Calu3 (cell line): ENCODE measurements around the gene RNF187. TPM values are rescaled to one million over a fixed set of nuclear protein-coding genes. Genes with fewer than 3 reads are reported as not detected.
"Not testable (repeated sequence)": the region's sequence is repeated elsewhere in the genome, so short reads cannot be mapped to it uniquely, and the experiment has no call there.

ENCODE experiments used
- BruUV-seq: library from RNA; stranded (reverse); fragments of 400-500 nt; replicated peaks from 2 replicates; lab custom pipeline; 2021; lab: Mats Ljungman, UMichigan
- CTCF ChIA-PET: fragments of 300-600 bp; sonication (Branson Sonifier 250); formaldehyde crosslinking; loops from one replicate; lab custom pipeline; 2022; ENCODE audit warnings: antibody characterized with exemption; lab: Charles Lee
- DNase-seq: peaks from one replicate; pipeline ENCODE4 v3.0.0; 2022
- H3K27ac Mint-ChIP-seq: one replicate; pipeline ENCODE4 v1.8.0; 2022; ENCODE audit warnings: mixed read lengths; ENCODE audit not compliant: unreplicated experiment
- H3K27me3 Mint-ChIP-seq: one replicate; pipeline ENCODE4 v1.8.0; 2022; ENCODE audit warnings: mixed read lengths; ENCODE audit not compliant: unreplicated experiment
- H3K36me3 Mint-ChIP-seq: one replicate; pipeline ENCODE4 v1.8.0; 2022; ENCODE audit warnings: mild to moderate bottlenecking, moderate library complexity, mixed read lengths; ENCODE audit not compliant: insufficient read depth, unreplicated experiment
- H3K4me1 Mint-ChIP-seq: one replicate; pipeline ENCODE4 v1.8.0; 2022; ENCODE audit warnings: mild to moderate bottlenecking, low read depth, mixed read lengths; ENCODE audit not compliant: unreplicated experiment
- H3K4me3 Mint-ChIP-seq: one replicate; pipeline ENCODE4 v1.8.0; 2022; ENCODE audit warnings: mild to moderate bottlenecking, low read depth, moderate library complexity, mixed read lengths; ENCODE audit not compliant: unreplicated experiment
- H3K9me3 Mint-ChIP-seq: one replicate; pipeline ENCODE4 v1.8.0; 2022; ENCODE audit warnings: low read depth, mixed read lengths; ENCODE audit not compliant: unreplicated experiment
- intact Hi-C: fragments of 100-400 bp; cut with micrococcal nuclease; formaldehyde crosslinking; loops from one replicate; pipeline ENCODE4 v1.10.0; 2022; ENCODE audit not compliant: unreplicated experiment
- total RNA-seq: library from RNA; stranded (reverse); gene quantifications from 2 replicates; pipeline ENCODE4 v1.2.3, GENCODE V29; 2022
- TF ChIP-seq, protein P1 (sequence below): fragments of 200-600 bp; IDR thresholded peaks from one replicate; pipeline ENCODE4 v1.8.0; 2022; ENCODE audit warnings: antibody characterized with exemption; ENCODE audit not compliant: unreplicated experiment

RNF187 gene
- total RNA-seq, 1 experiment from 2014 or later = 87.1 TPM

DNA sequence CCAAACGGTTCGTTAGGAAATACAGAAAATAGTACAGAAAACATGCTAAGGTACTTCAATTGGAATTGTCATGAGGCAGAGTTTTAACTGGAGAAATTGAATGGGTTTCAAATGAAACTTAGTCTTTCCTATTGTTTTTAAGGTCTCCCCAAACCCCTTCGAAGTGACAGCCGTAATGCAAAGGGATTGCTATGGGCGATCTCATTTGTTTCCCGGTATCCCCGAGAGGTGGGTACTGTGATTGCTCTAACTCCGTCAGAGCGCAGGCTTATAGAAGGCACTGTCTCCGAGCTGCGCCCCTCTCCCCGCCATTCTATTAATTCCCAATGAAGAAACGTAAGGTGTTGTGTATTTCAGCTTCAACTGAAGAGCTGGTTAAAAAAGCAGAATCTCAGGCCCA is 22.0 kb upstream of the RNF187 start:
- Mint-ChIP-seq H3K27ac (no peak overlapping the region), H3K9me3 (no peaks in the 10 kb centered on the region), H3K4me1 (peaks cover 16% of the 10 kb centered on the region), H3K27me3 (peaks cover 91% of the 10 kb centered on the region), H3K4me3 (peak overlapping the region; percentile 52), H3K36me3 (peaks cover 11% of the 10 kb centered on the region)
- TF ChIP-seq, protein P1, sequence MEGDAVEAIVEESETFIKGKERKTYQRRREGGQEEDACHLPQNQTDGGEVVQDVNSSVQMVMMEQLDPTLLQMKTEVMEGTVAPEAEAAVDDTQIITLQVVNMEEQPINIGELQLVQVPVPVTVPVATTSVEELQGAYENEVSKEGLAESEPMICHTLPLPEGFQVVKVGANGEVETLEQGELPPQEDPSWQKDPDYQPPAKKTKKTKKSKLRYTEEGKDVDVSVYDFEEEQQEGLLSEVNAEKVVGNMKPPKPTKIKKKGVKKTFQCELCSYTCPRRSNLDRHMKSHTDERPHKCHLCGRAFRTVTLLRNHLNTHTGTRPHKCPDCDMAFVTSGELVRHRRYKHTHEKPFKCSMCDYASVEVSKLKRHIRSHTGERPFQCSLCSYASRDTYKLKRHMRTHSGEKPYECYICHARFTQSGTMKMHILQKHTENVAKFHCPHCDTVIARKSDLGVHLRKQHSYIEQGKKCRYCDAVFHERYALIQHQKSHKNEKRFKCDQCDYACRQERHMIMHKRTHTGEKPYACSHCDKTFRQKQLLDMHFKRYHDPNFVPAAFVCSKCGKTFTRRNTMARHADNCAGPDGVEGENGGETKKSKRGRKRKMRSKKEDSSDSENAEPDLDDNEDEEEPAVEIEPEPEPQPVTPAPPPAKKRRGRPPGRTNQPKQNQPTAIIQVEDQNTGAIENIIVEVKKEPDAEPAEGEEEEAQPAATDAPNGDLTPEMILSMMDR = no peak
- intact Hi-C loops = no loop called here
- BruUV-seq = no TSS peak
- CTCF ChIA-PET = no interaction called here
- DNase-seq = no peak

GRCh38 chr1:228465571-228466146 is 21.5 kb upstream of the RNF187 start:
- Mint-ChIP-seq H3K9me3 (no peaks in the 10 kb centered on the region), H3K36me3 (peaks cover 11% of the 10 kb centered on the region), H3K4me3 (no peak overlapping the region), H3K4me1 (peaks cover 16% of the 10 kb centered on the region), H3K27ac (no peak overlapping the region), H3K27me3 (peaks cover 86% of the 10 kb centered on the region)
- no TSS peak for BruUV-seq
- intact Hi-C loops = no loop called here
- CTCF ChIA-PET = no interaction called here
- TF ChIP-seq, protein P1 = no peak
- no peak for DNase-seq

DNA sequence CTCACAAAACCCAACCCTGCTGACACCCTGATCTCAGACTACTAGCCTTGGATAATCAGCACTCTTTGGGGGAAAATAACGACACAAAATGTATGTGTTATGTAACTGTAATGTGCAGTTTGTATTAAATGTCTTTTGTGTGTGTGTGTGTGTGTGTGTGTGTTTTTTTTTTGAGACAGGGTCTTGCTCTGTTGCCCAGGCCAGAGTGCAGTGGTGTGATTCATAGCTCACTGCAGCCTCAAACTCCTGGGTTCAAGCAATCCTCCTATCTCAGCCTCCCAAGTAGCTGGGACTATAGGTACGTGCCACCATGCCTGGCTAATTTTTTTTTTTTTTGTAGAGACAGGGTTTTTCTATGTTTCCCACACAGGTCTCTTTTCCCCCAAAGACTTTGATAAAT is 19.0 kb upstream of the RNF187 start:
- H3K4me3 Mint-ChIP-seq, H3K36me3 Mint-ChIP-seq, DNase-seq, H3K9me3 Mint-ChIP-seq, BruUV-seq, H3K27ac Mint-ChIP-seq, intact Hi-C loops: not testable (repeated sequence)
- Mint-ChIP-seq H3K4me1 (peaks cover 11% of the 10 kb centered on the region), H3K27me3 (peaks cover 61% of the 10 kb centered on the region)
- CTCF ChIA-PET = interaction anchor here (0.6 kb wide), 1 partner anchor 268 kb away, joined by 13 read pairs; no protein-coding TSS in a partner anchor

DNA sequence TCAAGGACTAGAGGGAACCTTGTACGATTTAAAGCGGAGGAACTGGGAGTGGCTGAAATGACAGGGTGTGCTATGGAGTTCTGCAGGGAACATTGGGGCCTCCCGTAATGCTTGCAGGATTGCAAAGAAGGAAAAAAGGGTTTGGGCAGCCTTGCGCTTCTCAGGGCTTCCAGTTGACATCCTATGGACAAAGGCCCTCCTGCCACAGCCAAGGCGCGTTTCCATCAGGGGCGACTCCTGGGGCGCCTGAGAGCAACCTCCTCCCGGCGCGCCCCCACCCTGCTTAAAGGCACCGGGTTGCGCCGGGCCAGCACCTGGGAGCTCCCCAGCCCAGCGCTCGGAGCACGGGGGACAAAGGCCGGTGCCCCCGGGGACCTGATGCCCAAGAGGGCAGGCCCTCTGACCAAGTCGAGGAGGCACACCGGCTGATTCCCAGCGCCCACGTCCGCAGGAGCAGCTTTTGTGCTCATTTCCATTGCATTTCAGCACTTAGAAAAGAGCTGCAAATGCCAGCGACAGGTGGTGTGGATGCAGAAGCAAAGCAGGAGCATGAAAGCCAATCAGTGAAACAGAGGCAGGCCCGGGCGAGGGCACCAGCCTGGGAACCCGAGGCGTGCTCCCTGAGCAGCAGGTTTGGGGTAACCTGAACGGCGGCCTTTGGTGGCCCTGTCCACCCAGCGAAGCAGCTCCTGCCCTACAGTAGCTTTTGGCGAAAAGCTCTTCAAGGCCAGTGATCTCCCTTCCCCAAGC is 17.6 kb upstream of the RNF187 start:
- no peak for DNase-seq
- H3K27me3 Mint-ChIP-seq = peaks cover 47% of the 10 kb centered on the region

More for the DNA sequence above, 17.6 kb upstream of the RNF187 start:
- CTCF ChIA-PET = interaction anchor here (0.6 kb wide), 1 partner anchor 10 kb away, joined by 3 read pairs; no protein-coding TSS in a partner anchor
- Mint-ChIP-seq H3K4me3 (no peak overlapping the region), H3K4me1 (no peaks in the 10 kb centered on the region), H3K9me3 (no peaks in the 10 kb centered on the region), H3K36me3 (peaks cover 4% of the 10 kb centered on the region), H3K27ac (no peak overlapping the region)
- intact Hi-C loops = no loop called here
- no TSS peak for BruUV-seq
- TF ChIP-seq, protein P1 = no peak
